Breast epithelium (tissue), 4 donors: ENCODE data around the gene RAX2. TPM values are rescaled to one million over a fixed set of nuclear protein-coding genes. Genes with fewer than 3 reads are reported as not detected.

Source experiments
- DNase-seq, 2 donors: peaks; one replicate each; pipeline ENCODE4 v3.0.0-alpha.2; 2019; ENCODE audit warnings: low spot score in 2 of 2
- H3K27ac ChIP-seq, 2 donors: fragments of 200-600 bp; sonication (generic) in 1 of 2; one replicate each; pipeline ENCODE4 v1.5.1; 2016 to 2019; ENCODE audit warnings: mild to moderate bottlenecking in 1 of 2
- H3K27me3 ChIP-seq, 2 donors: fragments of 200-600 bp; sonication (generic) in 1 of 2; one replicate each; pipeline versions ENCODE4 v1.5.1 to v1.6.0; 2017 to 2019; ENCODE audit warnings: control low read depth in 1 of 2, mild to moderate bottlenecking in 1 of 2
- H3K36me3 ChIP-seq: fragments of 200-600 bp; one replicate; pipeline ENCODE4 v1.5.1; 2019
- H3K4me1 ChIP-seq, 2 donors: fragments of 200-600 bp; sonication (generic); one replicate each; pipeline ENCODE4 v1.5.1; 2016 to 2019; ENCODE audit warnings: control low read depth in 1 of 2
- H3K4me3 ChIP-seq, 3 donors: fragments of 200-600 bp; sonication (generic); 1 replicate in 2 of 3; 2 replicates in 1 of 3; pipeline ENCODE4 v1.5.1; 2016 to 2019; ENCODE audit warnings: mild to moderate bottlenecking in 3 of 3, moderate library complexity in 2 of 3
- H3K9me3 ChIP-seq, 2 donors: fragments of 200-600 bp; sonication (generic) in 1 of 2; one replicate each; pipeline ENCODE4 v1.5.1; 2016 to 2019; ENCODE audit warnings: control low read depth in 1 of 2
- POLR2A ChIP-seq: fragments of 450-650 bp; IDR thresholded peaks from one replicate; pipeline ENCODE4 v1.6.1; 2016; ENCODE audit warnings: antibody characterized with exemption, mild to moderate bottlenecking, moderate library complexity
- POLR2AphosphoS5 ChIP-seq, 3 donors: sonication (generic); formaldehyde crosslinking; IDR thresholded peaks; one replicate each; pipeline ENCODE4 v1.6.1; 2017; ENCODE audit warnings: antibody characterized with exemption in 3 of 3
- intact Hi-C: fragments of 100-400 bp; cut with DNase I; formaldehyde crosslinking; loops from one replicate; pipeline ENCODE4 v1.15.1; 2023; ENCODE audit warnings: low total_unique reads
- total RNA-seq, 3 donors: library from RNA; depleted of rRNA; stranded (reverse); fragments of >200 nt; gene quantifications; one replicate each; pipeline ENCODE4 v1.1.0, GENCODE V29; 2016
- TF ChIP-seq, protein P1 (sequence below), 3 donors: fragments of 450-650 bp; IDR thresholded peaks; one replicate each; pipeline ENCODE4 v1.5.1; 2016 to 2017; ENCODE audit warnings: antibody characterized with exemption in 3 of 3, mild to moderate bottlenecking in 3 of 3, moderate library complexity in 3 of 3

Gene RAX2
- total RNA-seq, 3 donors from 2014 or later, result 0.66 TPM; not detected in 2

- Histone ChIP-seq H3K4me1 (no peaks in the 10 kb centered on the region), H3K4me3 (peak overlapping the region in 2 of 3 donors; percentile 57 to 66), H3K9me3 (no peaks in the 10 kb centered on the region), H3K36me3 (no peaks in the 10 kb centered on the region), H3K27me3 (peaks cover 3 to 24% of the 10 kb centered on the region in 2 donors), H3K27ac (peak overlapping the region in 1 of 2 donors; percentile 10)
- TF ChIP-seq POLR2AphosphoS5 (IDR thresholded peaks at IDR 0.05) (peak in 1 of 3 donors; percentile 52), POLR2A (no peak)
- intact Hi-C loops, result no loop called here
- DNase-seq, result peak; percentile 91 to 98
Measured at GRCh38 chr19:3721131-3721886, 50.7 kb downstream of the RAX2 start.

DNA sequence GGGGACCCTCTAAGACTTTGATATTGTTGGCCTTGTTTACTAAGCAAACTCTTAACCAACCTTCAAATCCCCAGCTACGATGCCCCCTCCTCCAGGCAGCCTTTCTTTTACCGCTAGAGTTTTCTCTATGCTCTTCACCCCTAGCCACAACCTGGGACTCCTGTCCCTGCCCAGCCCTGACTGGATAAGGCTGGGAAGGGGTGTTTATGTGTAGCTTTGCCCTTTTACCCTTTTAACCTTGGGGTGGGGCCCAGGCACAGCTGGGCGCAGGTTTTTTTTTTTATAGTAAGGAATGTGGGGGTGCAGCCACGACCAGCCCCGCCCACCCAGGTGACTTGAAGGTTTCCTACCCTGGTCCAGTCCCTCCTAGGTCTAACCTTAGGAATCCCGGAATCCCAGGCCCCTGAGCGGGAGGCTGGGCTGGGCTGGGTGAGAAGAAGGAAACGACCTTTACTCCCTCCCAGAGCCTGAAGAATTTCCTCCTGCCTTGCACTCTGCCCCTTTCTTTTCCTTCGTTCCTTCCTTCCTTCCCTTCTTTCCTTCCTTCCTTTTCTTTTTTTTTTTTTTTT lies 51.6 kb downstream of the RAX2 start:
- TF ChIP-seq, protein P1, sequence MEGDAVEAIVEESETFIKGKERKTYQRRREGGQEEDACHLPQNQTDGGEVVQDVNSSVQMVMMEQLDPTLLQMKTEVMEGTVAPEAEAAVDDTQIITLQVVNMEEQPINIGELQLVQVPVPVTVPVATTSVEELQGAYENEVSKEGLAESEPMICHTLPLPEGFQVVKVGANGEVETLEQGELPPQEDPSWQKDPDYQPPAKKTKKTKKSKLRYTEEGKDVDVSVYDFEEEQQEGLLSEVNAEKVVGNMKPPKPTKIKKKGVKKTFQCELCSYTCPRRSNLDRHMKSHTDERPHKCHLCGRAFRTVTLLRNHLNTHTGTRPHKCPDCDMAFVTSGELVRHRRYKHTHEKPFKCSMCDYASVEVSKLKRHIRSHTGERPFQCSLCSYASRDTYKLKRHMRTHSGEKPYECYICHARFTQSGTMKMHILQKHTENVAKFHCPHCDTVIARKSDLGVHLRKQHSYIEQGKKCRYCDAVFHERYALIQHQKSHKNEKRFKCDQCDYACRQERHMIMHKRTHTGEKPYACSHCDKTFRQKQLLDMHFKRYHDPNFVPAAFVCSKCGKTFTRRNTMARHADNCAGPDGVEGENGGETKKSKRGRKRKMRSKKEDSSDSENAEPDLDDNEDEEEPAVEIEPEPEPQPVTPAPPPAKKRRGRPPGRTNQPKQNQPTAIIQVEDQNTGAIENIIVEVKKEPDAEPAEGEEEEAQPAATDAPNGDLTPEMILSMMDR (IDR thresholded peaks at IDR 0.05), result no peak
- no peak for TF ChIP-seq POLR2A
- TF ChIP-seq POLR2AphosphoS5 (IDR thresholded peaks at IDR 0.05), result no peak
- DNase-seq, result no peak
- Histone ChIP-seq H3K4me1 (no peaks in the 10 kb centered on the region), H3K27me3 (peaks cover 3 to 24% of the 10 kb centered on the region in 2 donors), H3K27ac (peak overlapping the region in 1 of 2 donors; percentile 21), H3K4me3 (no peak overlapping the region), H3K9me3 (no peaks in the 10 kb centered on the region), H3K36me3 (no peaks in the 10 kb centered on the region)
- intact Hi-C loops, result no loop called here

DNA sequence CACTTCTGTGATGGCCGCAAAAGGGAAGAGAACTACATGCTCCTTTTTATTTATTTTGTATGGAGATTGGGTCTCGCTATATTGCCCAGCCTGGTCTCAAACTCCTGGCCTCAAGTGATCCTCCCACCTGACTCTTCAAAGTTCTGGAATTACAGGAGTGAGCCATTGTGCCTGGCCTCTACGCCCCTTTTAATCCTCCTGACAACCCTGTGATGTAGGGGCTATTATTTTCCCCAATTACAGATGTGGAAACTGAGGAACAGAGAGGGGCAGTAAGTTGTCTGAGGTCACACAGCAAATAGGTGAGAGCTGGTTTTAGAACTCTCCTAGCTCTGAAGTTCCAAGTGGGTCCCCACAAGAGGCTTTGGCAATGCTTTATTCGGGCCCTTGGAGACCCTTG lies 52.2 kb downstream of the RAX2 start:
- Histone ChIP-seq H3K9me3 (no peaks in the 10 kb centered on the region), H3K27ac (no peak overlapping the region), H3K4me1 (no peaks in the 10 kb centered on the region), H3K27me3 (peaks cover 3 to 24% of the 10 kb centered on the region in 2 donors), H3K4me3 (no peak overlapping the region), H3K36me3 (no peaks in the 10 kb centered on the region)
- DNase-seq, result no peak
- intact Hi-C loops, result no loop called here
- TF ChIP-seq POLR2A (no peak), POLR2AphosphoS5 (IDR thresholded peaks at IDR 0.05) (no peak)
- TF ChIP-seq, protein P1 (IDR thresholded peaks at IDR 0.05), result no peak

Other genes with a start within 250 kb of the RAX2 start
- 1 to 10 TPM in 1 of 3 donors, not detected in 2; 2.0 TPM for gene TEKTIP1, start 233.1 kb downstream of the RAX2 start, total RNA-seq
- 10 to 100 TPM; 44.5 to 50.9 (median 44.9) TPM for gene MFSD12, start 214.6 kb downstream of the RAX2 start, total RNA-seq
- gene HMG20B, start 199.3 kb downstream of the RAX2 start, total RNA-seq, result 100 to 1,000 TPM; 120 to 142 (median 127) TPM
- gene GIPC3, start 186.8 kb downstream of the RAX2 start, total RNA-seq, result under 1 TPM; 0.29 to 0.66 (median 0.64) TPM
- gene TBXA2R, start 165.4 kb downstream of the RAX2 start, total RNA-seq, result under 1 TPM; 0.32 to 0.44 (median 0.33) TPM
- 10 to 100 TPM; 21.8 to 30.5 (median 27.5) TPM for gene CACTIN, start 145.4 kb downstream of the RAX2 start, total RNA-seq
- gene PIP5K1C, start 71.8 kb downstream of the RAX2 start, total RNA-seq, result 10 to 100 TPM; 14.6 to 15.7 (median 15.7) TPM
- gene TJP3, start 63.8 kb downstream of the RAX2 start, total RNA-seq, result 10 to 100 TPM in 2 of 3 donors, under 1 TPM in 1; 0.16 to 36.6 (median 20.0) TPM
- gene APBA3, start 10.5 kb downstream of the RAX2 start, total RNA-seq, result 10 to 100 TPM; 24.0 to 24.9 (median 24.6) TPM
- gene MRPL54, start 9.5 kb downstream of the RAX2 start, total RNA-seq, result 10 to 100 TPM; 69.9 to 81.5 (median 73.4) TPM
- gene MATK, start 14.2 kb upstream of the RAX2 start, total RNA-seq, result 1 to 10 TPM; 1.8 to 5.6 (median 5.2) TPM
- gene ZFR2, start 96.8 kb upstream of the RAX2 start, total RNA-seq, result under 1 TPM in 1 of 3 donors, not detected in 2; 0.98 TPM
- gene ATCAY, start 108.5 kb upstream of the RAX2 start, total RNA-seq, result under 1 TPM in 1 of 3 donors, not detected in 2; 0.73 TPM
- under 1 TPM in 2 of 3 donors, not detected in 1; 0.73 to 0.98 TPM for gene NMRK2, start 160.8 kb upstream of the RAX2 start, total RNA-seq
- 10 to 100 TPM; 60.3 to 68.6 (median 62.6) TPM for gene DAPK3, start 198.9 kb upstream of the RAX2 start, total RNA-seq
- gene EEF2, start 213.2 kb upstream of the RAX2 start, total RNA-seq, result 1,000 to 10,000 TPM; 1,628 to 2,598 (median 1,993) TPM
- gene PIAS4, start 235.5 kb upstream of the RAX2 start, total RNA-seq, result 10 to 100 TPM in 2 of 3 donors, 1 to 10 TPM in 1; 9.4 to 17.0 (median 15.7) TPM